Stimulated activated CD8-positive, alpha-beta memory T cell treated with anti-CD3 and anti-CD28 coated beads, Interleukin-7, amount 100 ng/mL, for 48 hours (primary cell): ENCODE results near the gene OR10P1.
"Not testable (repeated sequence)": the region's sequence is repeated elsewhere in the genome, so short reads cannot be mapped to it uniquely, and the experiment has no call there.

Experiments used
- DNase-seq, 2 donors: peaks; one replicate each; pipeline ENCODE4 v3.0.0-alpha.2; 2020; ENCODE audit warnings: low read depth in 1 of 2; ENCODE audit errors: extremely low read depth in 1 of 2

OR10P1 gene, protein sequence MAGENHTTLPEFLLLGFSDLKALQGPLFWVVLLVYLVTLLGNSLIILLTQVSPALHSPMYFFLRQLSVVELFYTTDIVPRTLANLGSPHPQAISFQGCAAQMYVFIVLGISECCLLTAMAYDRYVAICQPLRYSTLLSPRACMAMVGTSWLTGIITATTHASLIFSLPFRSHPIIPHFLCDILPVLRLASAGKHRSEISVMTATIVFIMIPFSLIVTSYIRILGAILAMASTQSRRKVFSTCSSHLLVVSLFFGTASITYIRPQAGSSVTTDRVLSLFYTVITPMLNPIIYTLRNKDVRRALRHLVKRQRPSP

DNA sequence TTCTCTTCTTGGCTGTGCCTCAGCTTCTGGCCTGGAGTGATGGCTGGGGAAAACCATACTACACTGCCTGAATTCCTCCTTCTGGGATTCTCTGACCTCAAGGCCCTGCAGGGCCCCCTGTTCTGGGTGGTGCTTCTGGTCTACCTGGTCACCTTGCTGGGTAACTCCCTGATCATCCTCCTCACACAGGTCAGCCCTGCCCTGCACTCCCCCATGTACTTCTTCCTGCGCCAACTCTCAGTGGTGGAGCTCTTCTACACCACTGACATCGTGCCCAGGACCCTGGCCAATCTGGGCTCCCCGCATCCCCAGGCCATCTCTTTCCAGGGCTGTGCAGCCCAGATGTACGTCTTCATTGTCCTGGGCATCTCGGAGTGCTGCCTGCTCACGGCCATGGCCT, at the start of gene OR10P1:
OR10P1 (plus strand) TSS at position 40 of the 400 bp plus-strand sequence; CDS start at position 40, 0 bp downstream.
- no peak for DNase-seq

DNA sequence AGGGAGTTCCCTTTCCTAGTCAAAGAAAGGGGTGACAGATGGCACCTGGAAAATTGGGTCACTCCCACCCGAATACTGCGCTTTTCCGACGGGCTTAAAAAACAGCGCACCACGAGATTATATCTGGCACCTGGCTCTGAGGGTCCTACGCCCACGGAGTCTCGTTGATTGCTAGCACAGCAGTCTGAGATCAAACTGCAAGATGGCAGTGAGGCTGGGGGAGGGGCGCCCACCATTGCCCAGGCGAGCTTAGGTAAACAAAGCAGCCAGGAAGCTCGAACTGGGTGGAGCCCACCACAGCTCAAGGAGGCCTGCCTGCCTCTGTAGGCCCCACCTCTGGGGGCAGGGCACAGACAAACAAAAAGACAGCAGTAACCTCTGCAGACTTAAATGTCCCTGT, 46.5 kb upstream of the OR10P1 start:
- DNase-seq = not testable (repeated sequence)

DNA sequence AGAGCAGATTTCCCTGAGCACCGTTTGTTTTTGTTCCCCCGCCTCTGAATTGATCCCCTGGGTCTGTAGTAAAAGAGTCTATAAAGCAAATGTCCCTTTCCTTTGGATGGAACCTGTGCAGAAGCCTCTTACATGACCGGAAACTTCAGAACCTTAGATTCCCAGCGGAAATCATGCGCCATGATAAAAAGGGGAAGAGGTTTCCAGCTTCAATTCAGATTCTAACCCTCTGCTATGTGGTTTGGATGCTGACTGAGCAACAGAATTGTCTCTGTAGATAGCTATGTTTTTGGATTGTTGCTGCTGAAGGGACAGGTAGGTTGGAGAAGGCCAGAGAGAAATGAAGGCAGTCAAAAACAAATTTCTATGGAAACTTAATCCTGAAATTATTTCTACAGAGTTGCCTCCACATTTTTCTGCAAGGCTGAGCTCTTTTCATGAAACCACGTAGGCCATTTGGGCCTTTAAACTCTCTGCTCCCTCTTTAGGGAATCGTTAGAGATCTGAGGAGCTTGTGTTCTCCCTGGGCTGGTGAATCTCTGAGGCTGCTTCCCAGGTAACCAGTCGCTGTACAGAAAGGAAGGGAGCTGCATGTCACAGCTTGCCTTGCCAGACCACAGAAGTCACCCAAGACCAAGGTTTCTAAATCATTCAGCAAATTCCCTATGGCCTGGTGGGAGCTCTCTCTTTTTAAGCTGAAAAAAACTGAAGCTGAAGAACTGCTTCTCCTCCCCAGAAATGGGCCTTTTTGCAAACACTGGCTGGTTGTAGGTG, 28.7 kb upstream of the OR10P1 start:
- DNase-seq = no peak

DNA sequence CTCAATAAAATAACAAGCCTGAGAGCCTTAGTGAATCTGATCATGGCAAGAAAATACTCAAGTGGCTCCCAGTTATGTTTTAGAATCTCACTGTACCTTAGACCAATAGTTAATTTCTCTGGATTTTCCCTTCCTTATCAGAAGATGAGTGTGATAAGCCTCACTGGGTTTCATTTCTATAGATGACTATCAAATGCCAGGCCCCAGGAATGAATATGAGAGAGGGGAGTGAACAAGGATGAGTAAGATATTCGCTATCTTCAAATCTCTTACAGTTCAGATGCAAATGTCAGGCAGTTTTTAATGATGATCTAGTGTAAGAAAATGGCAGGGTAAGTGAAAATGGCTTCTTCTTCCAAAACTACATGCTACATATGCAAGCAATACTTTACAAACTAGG, 26.1 kb upstream of the OR10P1 start:
- no peak for DNase-seq

DNA sequence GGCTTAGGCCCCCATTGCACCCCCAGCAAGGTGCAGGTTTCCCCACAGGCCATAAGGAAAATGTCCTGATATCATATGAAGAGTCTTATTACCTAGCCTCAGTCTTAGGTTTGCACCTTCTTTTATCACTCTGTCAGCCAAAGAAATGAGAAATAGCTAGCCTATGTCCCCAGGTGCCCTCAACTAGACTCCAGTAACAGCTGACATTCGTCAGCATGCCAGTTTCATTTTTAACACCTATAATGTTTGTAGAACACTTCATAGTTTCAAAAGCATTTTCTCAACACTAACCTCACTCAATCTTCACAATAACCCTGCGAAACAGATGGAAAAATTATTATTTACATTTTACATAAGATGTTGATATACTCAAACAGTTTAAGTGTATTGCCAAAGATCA, 24.0 kb upstream of the OR10P1 start:
- no peak for DNase-seq

DNA sequence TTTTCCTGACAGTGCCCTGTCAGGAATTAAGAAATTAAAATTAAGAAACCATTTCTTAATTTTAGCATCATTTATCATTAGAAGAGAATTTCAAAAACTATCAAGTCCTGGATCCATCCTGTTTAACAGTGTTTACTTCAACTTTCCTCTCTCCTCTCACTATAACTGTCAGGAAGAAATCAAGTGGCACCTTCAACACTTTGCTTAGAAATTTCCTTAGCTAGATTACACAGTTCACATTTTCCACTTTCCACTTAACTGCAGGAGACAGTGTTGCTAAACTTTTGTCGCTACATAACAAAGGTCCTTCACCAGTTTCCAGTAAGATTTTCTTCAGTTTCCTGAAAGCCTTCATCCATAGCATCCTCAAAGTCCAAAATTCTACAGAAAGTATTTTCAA, 21.9 kb upstream of the OR10P1 start:
- DNase-seq = no peak

DNA sequence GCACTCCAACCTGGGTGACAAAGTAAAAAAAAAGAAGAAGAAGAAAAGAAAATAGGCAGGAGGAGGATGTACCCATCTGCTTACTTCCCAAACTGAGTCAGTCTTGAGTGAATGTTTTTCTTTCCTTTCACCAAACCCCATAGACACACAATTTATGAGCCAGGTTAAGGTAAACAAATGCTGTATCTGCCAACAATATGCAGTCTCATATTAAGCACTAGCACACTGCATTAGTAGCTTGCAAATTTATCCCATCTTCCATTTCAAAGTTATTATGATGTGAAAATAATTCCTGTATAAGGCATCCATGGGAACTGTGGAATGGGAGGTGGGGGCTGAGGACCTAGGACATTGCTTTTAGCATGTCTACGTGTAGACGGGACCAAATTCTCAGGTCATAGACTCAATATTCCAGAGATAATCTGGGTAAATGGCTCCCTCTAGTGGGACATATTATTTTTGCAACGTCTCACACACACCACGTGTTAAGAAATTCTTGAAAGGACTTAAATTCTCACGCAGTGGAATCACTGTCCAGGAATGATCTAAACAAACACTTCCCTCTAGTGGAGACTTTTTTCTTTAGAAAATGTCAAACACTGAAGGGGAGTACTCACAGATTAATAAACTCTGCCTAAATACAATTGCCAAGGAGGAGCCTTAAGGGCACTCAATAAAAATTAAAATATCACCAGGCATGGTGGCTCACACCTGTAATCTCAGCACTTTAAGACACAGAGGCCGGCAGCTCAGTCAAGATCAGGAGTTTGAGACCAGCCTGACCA, 17.1 kb upstream of the OR10P1 start:
- DNase-seq = no peak

DNA sequence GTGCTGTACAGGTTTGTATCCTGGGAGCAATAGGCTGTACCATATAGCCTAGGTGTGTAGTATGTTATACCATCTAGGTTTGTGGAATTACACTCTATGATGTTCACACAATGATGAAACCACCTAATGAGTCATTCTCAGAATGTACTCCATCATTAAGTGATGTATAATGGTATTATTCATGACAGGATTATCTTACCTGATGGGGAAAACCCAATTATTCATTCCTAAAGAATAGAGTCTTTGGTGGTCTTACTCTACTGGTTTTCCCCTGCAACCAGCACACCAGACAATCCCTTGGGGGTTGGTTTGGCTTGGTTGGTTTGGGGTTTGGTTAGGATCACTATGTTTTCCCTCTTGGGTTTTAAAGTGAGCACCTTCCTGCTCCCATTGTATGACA, 12.6 kb upstream of the OR10P1 start:
- no peak for DNase-seq

DNA sequence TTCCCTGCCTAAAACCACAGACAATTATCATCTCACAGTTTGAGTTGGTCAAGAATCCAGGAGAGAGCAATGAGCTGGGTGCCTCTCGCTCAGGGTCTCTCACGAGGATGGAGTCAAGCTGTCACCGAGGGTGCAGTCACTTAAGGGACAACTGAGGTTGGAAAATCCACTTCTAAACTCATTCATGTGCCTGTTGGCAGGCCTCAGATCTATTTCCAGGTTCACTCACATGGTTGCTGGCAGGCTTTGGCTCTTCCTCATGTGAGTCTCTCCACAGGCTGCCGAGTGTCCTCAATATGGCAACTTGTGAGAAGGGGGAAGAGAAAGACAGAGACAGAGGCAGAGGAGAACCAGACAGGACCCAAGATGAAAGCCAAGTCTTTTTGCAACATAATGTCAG, 10.5 kb upstream of the OR10P1 start:
- DNase-seq = no peak

DNA sequence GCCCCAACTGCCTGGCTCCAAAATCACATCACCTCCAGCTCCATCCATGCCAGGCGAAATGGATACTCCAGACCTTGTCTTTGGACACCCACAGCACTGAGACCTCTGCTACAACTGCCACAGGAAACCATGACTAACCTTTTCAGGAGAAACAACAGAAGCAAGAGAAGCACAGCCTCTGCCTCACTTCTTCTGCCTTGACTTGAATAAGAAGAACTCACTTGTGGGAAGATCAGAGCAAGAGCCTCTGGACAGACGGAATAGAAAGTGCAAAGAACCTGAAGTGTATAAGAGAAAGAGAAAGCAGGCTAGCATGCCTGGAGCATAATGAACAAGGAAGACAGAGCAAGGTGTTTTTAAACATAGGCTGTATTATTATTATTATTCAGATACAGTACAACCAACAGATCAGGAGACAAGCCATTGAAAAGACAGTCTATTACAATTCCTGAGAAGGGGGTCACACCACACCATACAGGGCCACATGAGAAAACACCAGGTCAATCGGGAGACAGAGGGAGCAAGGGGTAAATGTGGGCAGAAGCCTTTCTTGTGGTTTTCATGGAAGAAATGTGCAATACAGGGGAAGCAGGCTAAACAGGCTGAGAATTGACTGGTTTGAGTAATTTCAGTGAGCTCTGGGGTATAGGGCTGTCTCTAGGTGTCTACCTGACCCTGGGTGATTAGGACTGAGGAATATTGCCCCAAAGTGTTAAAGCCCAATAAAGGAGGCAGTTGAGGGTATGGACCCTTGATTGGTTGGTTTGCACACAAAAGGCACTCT, 7.4 kb upstream of the OR10P1 start:
- DNase-seq = no peak

DNA sequence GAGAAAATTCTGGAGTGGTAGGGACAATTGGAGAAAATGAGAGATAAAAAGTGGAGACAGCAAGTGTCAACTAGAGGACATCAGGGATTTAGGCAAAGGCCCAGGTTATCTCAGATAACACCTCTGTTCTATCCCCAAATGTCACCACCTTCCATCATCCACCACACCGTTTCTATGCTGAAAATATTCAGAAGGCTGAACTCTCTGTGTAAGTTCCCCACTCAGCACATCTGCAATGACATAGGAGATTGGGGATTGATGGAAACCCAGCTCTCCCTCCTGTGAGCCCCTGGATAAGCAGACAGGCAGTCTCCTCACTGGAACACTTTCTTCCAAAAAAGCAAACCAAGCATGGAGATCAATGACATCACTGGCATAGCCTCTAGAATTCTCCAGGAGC, 5.6 kb upstream of the OR10P1 start:
- DNase-seq = no peak

DNA sequence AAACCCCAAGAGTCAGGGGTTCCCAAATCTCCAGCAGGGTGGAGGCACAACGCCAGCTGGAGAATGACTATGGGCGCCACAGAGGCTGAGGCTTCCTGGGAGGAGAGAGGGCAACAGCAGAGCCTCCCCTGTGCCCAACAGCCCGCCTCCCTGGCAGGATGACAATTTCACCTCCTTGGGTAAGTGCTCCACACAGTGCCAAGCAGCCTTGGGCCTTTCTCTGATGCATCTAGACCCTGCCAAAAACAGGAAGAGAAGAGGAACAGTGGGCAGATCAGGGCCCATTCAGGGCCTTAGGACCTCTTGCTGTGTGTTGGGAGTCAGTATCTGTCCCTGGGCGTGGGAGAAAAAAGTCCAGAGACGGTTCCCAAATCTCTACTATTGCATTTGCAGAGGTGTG, 5.0 kb upstream of the OR10P1 start:
- DNase-seq = no peak

DNA sequence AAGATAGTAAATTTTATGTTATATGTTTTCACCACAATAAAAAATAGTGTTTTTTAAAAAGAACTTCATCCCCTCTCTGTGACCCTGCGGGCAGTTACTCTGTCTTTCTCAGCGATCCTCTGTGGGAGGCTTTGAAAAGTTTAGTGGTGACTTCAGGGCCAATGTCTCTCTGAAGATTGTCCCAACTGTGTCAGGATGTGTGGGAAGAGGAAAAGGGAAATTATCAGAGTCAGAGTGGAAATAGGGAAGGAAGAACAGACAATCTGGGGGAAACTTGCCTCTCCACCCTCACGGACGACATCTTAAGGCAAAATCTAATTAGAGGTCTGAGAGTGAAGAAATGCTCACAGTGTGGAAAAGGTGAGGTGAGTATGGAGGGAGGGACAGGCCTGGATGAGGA, 3.5 kb upstream of the OR10P1 start:
- DNase-seq = no peak

DNA sequence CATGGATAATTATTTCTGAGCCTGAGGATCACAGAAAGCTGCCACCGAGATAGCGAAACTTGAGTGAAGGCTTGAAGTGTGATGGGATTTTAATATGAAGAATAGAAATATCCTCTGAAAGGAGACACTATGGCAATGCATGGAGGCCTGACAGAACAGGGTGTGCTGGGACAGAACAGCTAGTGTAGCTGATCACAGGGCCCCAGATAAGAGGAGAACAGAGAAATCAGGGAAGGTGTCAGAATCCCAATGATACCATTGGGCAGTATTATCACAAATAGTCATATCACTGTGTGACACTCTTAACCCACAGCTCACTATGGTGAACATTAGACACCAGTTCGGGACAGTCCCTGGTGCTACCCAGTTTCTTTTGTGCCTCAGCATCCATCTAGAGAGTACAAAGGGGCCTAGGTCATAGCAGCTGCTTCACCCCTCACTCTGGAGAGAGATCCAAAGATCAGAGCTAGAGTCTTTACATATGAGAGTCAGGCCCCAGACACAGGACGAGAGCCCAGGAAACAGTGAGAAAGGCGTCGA, 506 bp upstream of the OR10P1 start:
- no peak for DNase-seq

DNA sequence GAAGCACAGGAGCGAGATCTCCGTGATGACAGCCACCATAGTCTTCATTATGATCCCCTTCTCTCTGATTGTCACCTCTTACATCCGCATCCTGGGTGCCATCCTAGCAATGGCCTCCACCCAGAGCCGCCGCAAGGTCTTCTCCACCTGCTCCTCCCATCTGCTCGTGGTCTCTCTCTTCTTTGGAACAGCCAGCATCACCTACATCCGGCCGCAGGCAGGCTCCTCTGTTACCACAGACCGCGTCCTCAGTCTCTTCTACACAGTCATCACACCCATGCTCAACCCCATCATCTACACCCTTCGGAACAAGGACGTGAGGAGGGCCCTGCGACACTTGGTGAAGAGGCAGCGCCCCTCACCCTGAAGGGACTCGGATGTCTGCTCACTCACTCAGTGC, 775 bp downstream of the OR10P1 start:
- DNase-seq = no peak

DNA sequence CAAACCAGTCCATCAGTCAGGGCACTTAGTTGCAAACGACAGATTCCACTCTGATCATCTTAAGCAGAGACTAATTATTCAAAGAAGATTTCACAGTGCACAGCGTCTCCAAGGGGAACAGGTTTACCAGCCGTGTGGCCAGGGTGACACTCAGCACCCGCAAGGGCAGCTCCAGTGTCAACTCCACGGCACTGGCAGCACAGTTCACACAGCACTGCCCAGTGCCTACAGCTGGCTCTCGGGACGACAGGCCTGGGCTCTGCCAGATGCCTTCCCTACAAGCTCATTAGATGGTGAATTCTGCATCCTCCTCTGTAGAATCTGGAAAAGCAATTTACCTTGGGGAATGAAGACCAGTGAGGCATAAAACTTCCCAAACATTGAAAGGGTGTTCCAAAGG, 4.9 kb downstream of the OR10P1 start:
- no peak for DNase-seq

DNA sequence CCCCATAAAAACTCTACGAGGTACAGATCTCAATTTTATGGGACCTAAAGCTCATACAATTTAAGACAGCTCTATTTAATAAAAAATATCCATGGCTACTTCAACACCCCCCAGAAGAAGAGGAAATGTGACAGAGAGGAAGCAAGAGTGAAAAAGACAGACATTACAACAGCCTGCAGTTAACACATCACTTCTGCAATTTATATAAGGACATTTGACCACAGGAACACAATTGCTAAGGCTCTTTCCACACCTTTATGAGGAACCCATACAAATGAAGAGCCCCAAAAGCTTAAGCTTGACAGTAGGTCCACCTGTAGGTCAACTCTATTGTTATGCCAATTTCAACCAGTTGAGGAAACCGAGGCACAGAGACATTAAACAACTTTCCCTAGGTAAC, 5.6 kb downstream of the OR10P1 start:
- no peak for DNase-seq

DNA sequence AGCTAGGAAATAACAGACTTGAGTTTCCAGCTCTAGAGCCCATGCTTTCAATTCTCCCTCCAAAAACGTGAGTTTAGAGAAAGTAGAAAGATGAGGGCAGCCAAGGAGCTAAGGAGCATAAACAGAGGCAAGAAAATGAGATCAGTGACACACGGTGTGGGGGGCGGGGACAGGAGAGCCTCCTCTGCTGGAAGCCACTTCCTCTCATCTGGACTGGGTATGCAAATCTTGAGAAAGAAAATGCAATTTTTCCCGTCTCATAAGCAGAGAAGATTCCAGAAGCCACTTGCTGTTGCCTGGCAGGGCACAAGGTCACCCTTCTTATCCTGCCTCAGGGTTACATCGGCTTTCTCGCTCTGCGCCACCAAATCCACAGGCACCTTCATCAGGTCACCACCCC, 6.0 kb downstream of the OR10P1 start:
- no peak for DNase-seq

DNA sequence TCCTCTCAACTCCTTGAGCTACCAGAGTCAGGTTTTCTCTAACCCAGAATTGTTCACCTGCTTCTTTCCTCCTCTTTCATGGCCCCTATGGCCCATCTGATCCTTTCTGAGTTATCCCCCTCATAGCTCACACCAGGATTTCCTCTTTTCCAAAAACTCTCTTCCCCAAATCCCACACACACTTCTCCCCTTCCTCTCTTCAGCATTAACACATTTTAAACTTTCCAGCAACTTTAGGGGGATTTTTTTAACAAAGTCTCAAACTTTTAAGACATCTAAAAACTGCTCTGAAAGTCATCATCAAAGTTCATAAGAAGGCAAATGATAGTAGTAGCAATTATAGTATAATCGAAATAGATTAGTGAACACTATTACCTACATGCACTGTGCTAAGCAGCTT, 7.9 kb downstream of the OR10P1 start:
- DNase-seq = no peak

DNA sequence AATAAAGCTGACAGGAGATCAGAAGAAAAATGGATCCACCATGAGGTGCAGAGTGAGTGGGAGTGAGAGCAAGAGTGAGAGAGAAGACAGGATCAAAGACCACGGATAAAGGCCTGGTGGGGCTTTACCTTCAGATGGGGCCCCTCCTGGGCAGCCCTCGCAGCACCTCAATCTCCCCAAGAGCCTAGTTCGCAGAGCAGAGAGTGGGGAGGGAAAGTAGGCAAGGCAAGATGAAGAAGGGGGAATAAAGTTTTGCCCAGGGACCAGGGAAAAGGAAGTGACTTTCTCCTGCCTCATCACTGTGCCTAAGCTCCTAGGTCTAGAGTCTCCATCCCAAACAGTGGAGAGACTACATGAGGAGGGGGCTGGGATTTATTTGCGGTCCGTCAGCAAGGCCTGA, 10.3 kb downstream of the OR10P1 start:
- no peak for DNase-seq
